Mononuclear cell (primary cell): ENCODE results near the gene MN1. TPM values are rescaled to one million over a fixed set of nuclear protein-coding genes. Genes with fewer than 3 reads are reported as not detected.

Experiments
- H3K27me3 ChIP-seq: 2 replicates; pipeline ENCODE4 v1.6.0; 2011; ENCODE audit warnings: low read length, control low read depth; ENCODE audit not compliant: insufficient read depth
- H3K4me1 ChIP-seq: 2 replicates; pipeline ENCODE4 v1.5.1; 2011; ENCODE audit warnings: mild to moderate bottlenecking, low read length, control low read depth; ENCODE audit not compliant: insufficient read depth
- H3K4me3 ChIP-seq: 2 replicates; pipeline ENCODE4 v1.5.1; 2011; ENCODE audit warnings: mild to moderate bottlenecking, low read length, moderate library complexity
- H3K9me3 ChIP-seq: 2 replicates; pipeline ENCODE4 v1.5.1; 2011; ENCODE audit warnings: low read depth, mild to moderate bottlenecking, control low read depth, low read length
- total RNA-seq: library from RNA; depleted of rRNA; stranded (reverse); fragments of >200 nt; gene quantifications from one replicate; pipeline ENCODE4 v1.2.3, GENCODE V29; 2012

MN1 gene
- total RNA-seq, 1 donor, result 4.5 TPM

- Histone ChIP-seq H3K4me3 (no peak overlapping the region), H3K9me3 (no peaks in the 10 kb centered on the region), H3K4me1 (no peaks in the 10 kb centered on the region), H3K27me3 (no peaks in the 10 kb centered on the region)
Measured at GRCh38 chr22:27699383-27700019, 102.1 kb downstream of the MN1 start.

DNA sequence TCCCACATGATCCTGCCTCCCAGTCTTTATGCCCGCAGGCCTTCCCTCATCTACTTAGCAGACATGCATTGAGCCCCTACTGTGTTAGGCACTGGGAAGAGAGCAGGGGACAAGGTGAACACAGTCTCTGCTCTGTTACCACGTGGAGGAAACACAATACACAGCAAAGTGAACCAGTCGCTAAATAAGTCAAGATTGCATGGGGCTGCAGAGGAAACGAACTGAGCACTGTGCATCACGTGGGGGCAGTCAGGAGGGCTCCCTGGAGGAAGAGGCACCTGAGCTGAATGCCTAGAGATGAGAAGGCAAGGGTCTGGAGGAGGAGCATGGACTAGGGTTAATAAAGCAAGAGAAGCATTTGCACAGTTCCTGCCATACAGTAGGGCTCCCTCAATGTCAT, 102.7 kb downstream of the MN1 start:
- Histone ChIP-seq H3K27me3 (no peaks in the 10 kb centered on the region), H3K4me1 (no peaks in the 10 kb centered on the region), H3K4me3 (no peak overlapping the region), H3K9me3 (no peaks in the 10 kb centered on the region)

Other genes with a start within 250 kb of the MN1 start
- gene PITPNB, start 117.5 kb upstream of the MN1 start, total RNA-seq, result 36.1 TPM